Endothelial cell of umbilical vein (primary cell): ENCODE measurements around the gene ETFA.

ENCODE experiments used
- CTCF ChIP-seq, 2 donors: IDR thresholded peaks; 1 replicate in 1 of 2; 2 replicates in 1 of 2; pipeline ENCODE4 v1.5.1; 2011; ENCODE audit warnings: low read length in 2 of 2, mild to moderate bottlenecking in 2 of 2, moderate library complexity in 2 of 2, control low read depth in 1 of 2, inconsistent platforms in 1 of 2, low read depth in 1 of 2; ENCODE audit not compliant: insufficient read depth in 1 of 2; ENCODE audit errors: extremely low read depth in 1 of 2
- EZH2 ChIP-seq: IDR thresholded peaks from 2 replicates; pipeline ENCODE4 v1.6.1; 2012; ENCODE audit warnings: borderline replicate concordance, low read depth, mild to moderate bottlenecking, moderate library complexity, low read length, inconsistent platforms; ENCODE audit not compliant: severe bottlenecking
- GATA2 ChIP-seq: IDR thresholded peaks from 2 replicates; pipeline ENCODE4 v1.7.0; 2011; ENCODE audit warnings: low read depth, mild to moderate bottlenecking, moderate library complexity, mixed read lengths, low read length; ENCODE audit not compliant: insufficient read length, insufficient read depth
- JUN ChIP-seq: IDR thresholded peaks from 2 replicates; pipeline ENCODE4 v1.6.1; 2011; ENCODE audit warnings: borderline replicate concordance, low read depth; ENCODE audit not compliant: insufficient read length, insufficient read depth
- MAX ChIP-seq: IDR thresholded peaks from 2 replicates; pipeline ENCODE4 v1.6.1; 2011; ENCODE audit not compliant: insufficient read depth, insufficient read length
- POLR2A ChIP-seq: IDR thresholded peaks from 2 replicates; pipeline ENCODE4 v1.6.1; 2012; ENCODE audit warnings: low read depth, mild to moderate bottlenecking, control low read depth, low read length
- POLR2AphosphoS5 ChIP-seq: IDR thresholded peaks from 2 replicates; pipeline ENCODE4 v1.6.1; 2012; ENCODE audit warnings: low read depth, mild to moderate bottlenecking, control low read depth, low read length, moderate library complexity; ENCODE audit not compliant: insufficient read depth

GRCh38 chr15:76206325-76206976 lies 104.8 kb downstream of the ETFA start:
- TF ChIP-seq POLR2A (no peak), CTCF (IDR thresholded peaks at IDR 0.05; ENCODE audit: extremely low read depth in 1 of 2, insufficient read depth in 1 of 2, low read depth in 1 of 2, low read length in 2 of 2) (no peak), MAX (no peak), EZH2 (no peak), POLR2AphosphoS5 (no peak), GATA2 (no peak), JUN (no peak)
